ENCODE measurements around the gene MLXIP. TPM values are rescaled to one million over a fixed set of nuclear protein-coding genes. Genes with fewer than 3 reads are reported as not detected.

The MLXIP gene
- total RNA-seq, 1 experiment from 2014 or later, result 32.4 TPM

- 100% methylated on average over 1 of the region's 3 CpGs for WGBS (ENCODE audit: extremely low coverage, insufficient read length, low lambda C conversion rate)
- H3K56ac ChIP-seq (ENCODE audit: insufficient read length, low read depth, low read length), result no peak overlapping the region
- no peak overlapping the region for H3K4ac ChIP-seq (ENCODE audit: low read depth, low read length)
- TF ChIP-seq CTCF (conservative IDR thresholded peaks at IDR 0.05), result no peak
- no peaks in the 10 kb centered on the region for H3K23me2 ChIP-seq (ENCODE audit: insufficient read length, low read depth, low read length, poor library complexity, severe bottlenecking)
- Mint-ChIP-seq H3K4me1 (peaks cover 5 to 6% of the 10 kb centered on the region in 2 experiments; a peak in 2 of 4 replicates), H3K27me3 (ENCODE audit: low read depth) (no peaks in the 10 kb centered on the region; the same call in 1 of the 2 replicates), H3K9me3 (no peaks in the 10 kb centered on the region), H3K27ac (no peak overlapping the region), H3K36me3 (ENCODE audit: insufficient read depth in 1 of 3, low read depth in 3 of 3) (no peaks in the 10 kb centered on the region), H3K4me3 (no peak overlapping the region)
- no peak overlapping the region for H2BK120ac ChIP-seq (ENCODE audit: low read depth, low read length, poor library complexity, severe bottlenecking)
- no peak overlapping the region for H3T11ph ChIP-seq (ENCODE audit: low read length)
- H2BK20ac ChIP-seq (ENCODE audit: low read depth, low read length, poor library complexity, severe bottlenecking), result no peak overlapping the region
- no peak overlapping the region for H2BK15ac ChIP-seq (ENCODE audit: low read depth, low read length)
- H4K91ac ChIP-seq (ENCODE audit: insufficient read length, low read depth, low read length), result no peak overlapping the region
- no peak overlapping the region for H2BK5ac ChIP-seq (ENCODE audit: insufficient read length, low read length)
- H4K20me1 ChIP-seq (ENCODE audit: control insufficient read depth, insufficient read depth, insufficient read length), result no peaks in the 10 kb centered on the region
- H2AFZ ChIP-seq (ENCODE audit: low read length), result no peak overlapping the region
- no peak overlapping the region for H3K23ac ChIP-seq (ENCODE audit: insufficient read length, low read depth, low read length)
- H4K5ac ChIP-seq (ENCODE audit: insufficient read length, low read depth, low read length), result no peak overlapping the region
- DNase-seq, result no peak
- H3K79me2 ChIP-seq (ENCODE audit: insufficient read depth, low read length), result no peaks in the 10 kb centered on the region
- H2BK12ac ChIP-seq (ENCODE audit: insufficient read length, low read depth, low read length), result no peak overlapping the region
- no peaks in the 10 kb centered on the region for H3K79me1 ChIP-seq (ENCODE audit: insufficient read depth, low read depth, low read length, poor library complexity, severe bottlenecking)
- no peaks in the 10 kb centered on the region for H3K27me3 ChIP-seq (ENCODE audit: insufficient read depth, low read length)
- H2AK5ac ChIP-seq (ENCODE audit: insufficient read length, low read length), result no peak overlapping the region
- no peak overlapping the region for H3K18ac ChIP-seq (ENCODE audit: insufficient read length, low read depth, low read length)
- H3K4me1 ChIP-seq (ENCODE audit: insufficient read depth, low read length), result no peaks in the 10 kb centered on the region
- H3K27ac ChIP-seq (ENCODE audit: insufficient read length, low read depth, low read length), result no peak overlapping the region
- H3K9me3 ChIP-seq (ENCODE audit: control insufficient read depth, low read depth, low read length), result no peaks in the 10 kb centered on the region
- H4K8ac ChIP-seq (replicated peaks; ENCODE audit: insufficient read length, low read depth, low read length), result no peak overlapping the region
- no peak overlapping the region for H3K9ac ChIP-seq (ENCODE audit: extremely low read depth, insufficient read length, low read length)
- H3K14ac ChIP-seq (ENCODE audit: insufficient read depth, low read length), result no peak overlapping the region
- H3K4me2 ChIP-seq (ENCODE audit: insufficient read depth, insufficient read length, low read length), result no peak overlapping the region
Measured at GRCh38 chr12:122168492-122168891, 89.9 kb downstream of the MLXIP start.

Measured in H9 (cell line).